Stimulated activated CD4-positive, alpha-beta T cell treated with anti-CD3 and anti-CD28 coated beads, Interleukin-15, amount 100 ng/mL, for 48 hours (primary cell): Measurements from ENCODE around the gene RNASE8.
"Not testable (repeated sequence)": the region's sequence is repeated elsewhere in the genome, so short reads cannot be mapped to it uniquely, and the experiment has no call there.

Source experiments
- DNase-seq, 2 donors: peaks; one replicate each; pipeline ENCODE4 v3.0.0-alpha.2; 2020; ENCODE audit warnings: low read depth in 2 of 2

The RNASE8 gene

DNA sequence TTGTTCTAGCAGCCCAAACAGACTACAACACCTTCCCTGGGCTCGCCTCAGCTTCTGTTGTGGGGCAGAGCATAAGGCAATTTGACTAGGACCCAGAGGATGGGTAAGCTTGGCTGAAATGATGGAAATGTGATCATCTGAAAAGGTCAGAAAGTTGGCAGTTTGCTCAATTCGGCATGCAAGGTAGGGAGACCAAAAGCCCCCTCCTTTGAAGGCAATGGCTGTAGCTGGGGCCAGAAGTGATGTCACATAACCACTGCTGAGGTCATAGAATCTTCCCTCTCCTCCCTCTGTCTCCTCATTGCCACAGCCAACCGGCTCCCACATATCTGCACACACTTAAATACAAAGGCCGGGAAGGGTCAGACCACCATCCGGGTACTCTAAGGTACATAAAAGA is 27.7 kb upstream of the RNASE8 start, which contains the start of gene TPPP2:
Gene TPPP2, plus strand, starts transcription at position 301 of the 400 bp plus-strand sequence. CDS start 365 bp downstream, outside the sequence.
- no peak for DNase-seq

DNA sequence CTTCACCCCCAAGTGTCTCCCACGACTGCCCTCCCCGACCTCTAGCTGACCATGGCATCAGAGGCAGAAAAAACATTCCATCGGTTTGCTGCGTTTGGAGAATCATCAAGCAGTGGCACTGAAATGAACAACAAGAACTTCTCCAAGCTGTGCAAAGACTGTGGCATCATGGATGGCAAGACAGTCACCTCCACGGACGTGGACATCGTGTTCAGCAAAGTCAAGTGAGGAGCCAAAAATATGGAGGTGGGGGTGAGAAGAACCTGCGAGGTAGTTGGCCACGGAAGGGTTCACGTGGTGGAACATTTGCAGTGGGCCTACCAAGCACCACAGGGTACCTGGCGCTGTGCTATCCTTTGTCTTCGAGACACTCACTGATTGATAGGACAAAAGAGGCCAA is 27.1 kb upstream of the RNASE8 start:
- no peak for DNase-seq

DNA sequence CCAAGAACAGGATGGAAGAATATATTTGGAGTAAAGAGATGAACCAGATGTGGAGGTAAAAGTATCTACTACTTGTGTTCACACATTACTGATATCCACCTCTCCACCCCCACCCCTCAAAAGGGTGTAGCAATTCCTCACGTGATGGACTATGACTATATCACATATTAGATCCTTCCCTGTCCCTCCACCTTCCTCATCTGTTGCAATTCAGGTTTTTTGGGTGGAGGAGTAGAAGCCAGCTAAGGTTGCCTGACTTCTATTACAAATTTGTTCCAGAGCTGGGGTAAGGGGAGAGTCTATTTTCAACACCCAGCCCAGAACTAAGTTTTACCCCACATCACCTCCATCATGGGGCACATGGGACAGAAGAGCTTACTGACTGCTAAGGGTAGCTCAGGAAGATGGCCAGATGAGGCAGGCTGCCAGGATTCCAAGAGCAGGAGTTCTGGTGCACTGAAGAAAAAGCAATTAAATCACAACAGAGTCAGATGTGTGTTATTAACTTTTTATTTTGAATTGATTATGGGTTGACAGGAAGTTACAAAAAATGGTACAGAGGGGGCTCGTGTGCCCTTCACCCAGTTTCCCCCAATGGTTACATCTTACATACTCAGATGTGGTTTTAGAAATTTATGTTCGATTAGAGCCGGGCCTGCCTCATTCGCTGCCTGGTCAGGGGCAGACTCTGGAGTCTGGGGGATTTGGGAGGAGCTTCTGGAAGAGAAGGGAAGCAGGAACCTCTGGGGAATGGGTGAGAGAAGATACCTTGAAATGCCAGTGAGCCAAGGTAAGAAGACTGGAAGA is 25.1 kb upstream of the RNASE8 start:
- DNase-seq = no peak

DNA sequence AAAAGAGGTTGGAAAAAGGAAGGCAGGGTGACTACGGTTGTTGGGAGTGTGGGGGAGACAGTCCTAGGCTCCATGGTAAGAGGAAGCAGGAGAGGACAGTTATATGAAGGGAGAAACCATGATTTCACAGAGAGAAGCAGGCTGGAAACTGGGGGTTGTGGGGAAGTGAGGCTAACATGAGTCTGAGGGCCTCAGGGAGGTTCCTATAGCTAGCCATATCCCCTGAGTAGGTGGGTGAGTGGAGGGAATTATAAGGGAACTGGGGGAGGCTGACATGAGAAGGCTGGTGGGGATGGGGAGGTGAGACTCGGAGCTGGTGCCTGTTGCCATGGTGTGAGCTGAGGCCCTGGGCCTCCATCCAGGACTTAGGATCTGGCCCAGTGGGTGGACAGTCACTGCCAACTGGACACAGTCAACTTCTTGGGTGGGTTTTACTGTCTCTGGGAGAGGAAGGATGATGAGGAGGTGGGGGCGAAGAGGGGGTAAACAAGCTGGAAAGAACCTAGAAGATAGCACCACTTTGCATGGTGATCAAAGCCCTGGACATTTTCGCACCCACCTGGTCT is 24.4 kb upstream of the RNASE8 start:
- DNase-seq = no peak

DNA sequence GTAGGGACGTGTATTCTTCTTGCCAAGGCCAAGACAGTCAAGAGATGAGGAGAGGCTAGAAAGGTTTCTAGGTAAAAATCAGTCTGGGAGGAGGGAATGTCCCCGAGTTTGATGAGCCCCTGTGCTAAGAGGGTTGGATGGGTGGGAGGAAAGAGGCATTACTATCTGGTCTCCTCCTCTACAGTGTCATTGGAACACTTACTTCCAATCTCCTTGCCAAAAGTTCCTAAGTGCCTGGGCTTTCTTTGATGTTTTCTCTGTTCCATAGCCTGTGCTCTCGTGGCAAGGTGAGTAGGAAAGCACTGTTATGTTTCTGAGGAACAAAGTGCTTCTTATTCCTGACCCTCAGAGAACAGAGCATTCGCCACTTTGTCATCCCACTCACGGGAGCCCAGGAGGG is 22.9 kb upstream of the RNASE8 start, which contains the start of gene RNASE13:
Gene RNASE13, minus strand, starts transcription at position 101 of the 400 bp plus-strand sequence. CDS start 519 bp downstream, outside the sequence.
- DNase-seq = no peak

DNA sequence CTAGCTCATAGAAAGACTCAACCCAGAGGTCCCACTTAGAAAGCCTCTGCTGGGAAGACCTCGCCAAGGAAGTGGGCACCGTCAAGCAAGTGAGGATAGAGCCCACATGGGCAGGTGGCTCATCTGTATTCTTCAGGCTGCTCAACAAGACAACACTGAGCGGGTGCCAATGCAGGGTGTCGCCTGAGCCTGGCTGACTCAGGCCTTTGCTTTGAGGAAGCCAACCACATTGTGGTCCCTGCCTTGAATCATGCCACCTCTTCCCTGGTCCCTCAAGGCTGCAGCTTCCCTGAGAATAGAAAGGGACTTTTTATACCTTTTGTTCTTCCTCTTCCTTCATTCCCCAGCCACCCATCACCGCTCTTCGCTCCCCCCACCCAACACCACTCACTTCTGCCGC is 20.9 kb upstream of the RNASE8 start:
- no peak for DNase-seq

DNA sequence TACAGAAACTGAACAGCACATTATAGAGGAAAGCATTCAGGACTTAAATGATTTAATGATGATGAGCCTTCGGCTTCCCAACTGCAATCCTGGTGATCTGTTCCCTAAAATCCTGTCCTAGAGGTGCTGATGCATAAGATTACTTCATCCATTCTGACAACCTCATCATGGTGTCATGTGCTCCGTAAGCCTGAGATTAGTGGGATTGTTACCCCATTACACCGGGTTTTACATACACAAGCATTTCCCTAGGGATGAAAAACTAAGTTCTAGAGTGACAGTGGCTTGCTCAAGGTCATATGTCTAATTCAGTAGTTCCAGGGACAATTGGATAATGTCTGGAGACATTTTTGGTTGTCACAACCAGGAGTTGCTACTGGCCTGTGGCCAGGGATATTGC is 20.5 kb upstream of the RNASE8 start:
- no peak for DNase-seq

DNA sequence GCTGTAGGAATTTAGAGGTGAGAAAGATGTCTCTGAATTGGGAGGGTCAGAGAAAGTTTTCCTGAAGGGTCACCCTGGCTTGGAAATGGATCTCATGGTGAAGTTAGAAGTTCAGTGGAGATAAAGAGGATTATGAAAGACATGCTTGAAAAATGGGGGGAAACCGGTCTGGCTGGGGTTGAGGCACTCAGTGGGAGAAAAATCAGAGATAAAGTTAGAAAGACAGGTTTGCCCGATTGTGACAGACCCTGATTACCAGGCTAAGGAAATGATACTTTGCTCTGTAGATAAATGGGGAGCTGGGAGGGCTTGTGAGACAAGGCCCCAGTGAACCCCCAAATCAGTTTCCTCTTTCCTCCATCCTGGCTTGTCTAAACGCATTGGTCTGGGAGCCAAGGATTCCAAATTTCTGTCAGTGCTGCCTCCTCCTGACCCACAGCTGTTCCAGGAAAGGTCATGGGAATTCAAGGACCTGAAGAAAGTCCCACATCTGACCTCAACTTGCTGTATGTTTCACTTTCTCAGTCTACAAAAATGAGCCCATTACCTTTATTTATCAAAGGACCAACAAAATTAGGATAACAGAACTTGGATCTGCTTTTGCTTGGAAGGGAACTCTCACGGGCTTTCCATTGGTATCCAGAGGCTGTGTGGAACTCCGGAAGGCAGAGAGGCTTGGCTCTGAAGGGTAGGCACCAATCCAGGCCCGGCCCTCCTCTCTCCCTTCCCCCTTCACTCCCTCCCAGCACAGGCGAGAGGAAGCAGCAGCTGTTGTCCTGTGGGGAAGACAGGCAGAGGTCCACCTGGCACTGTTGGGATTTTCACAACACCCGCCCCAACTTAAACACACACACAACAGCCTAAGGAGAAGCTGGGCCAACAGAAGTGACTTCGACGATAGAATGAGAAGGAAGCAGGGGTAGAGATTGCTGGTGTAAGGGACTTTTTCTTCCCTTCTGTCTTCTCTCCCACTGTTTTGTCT is 18.9 kb upstream of the RNASE8 start:
- no peak for DNase-seq

DNA sequence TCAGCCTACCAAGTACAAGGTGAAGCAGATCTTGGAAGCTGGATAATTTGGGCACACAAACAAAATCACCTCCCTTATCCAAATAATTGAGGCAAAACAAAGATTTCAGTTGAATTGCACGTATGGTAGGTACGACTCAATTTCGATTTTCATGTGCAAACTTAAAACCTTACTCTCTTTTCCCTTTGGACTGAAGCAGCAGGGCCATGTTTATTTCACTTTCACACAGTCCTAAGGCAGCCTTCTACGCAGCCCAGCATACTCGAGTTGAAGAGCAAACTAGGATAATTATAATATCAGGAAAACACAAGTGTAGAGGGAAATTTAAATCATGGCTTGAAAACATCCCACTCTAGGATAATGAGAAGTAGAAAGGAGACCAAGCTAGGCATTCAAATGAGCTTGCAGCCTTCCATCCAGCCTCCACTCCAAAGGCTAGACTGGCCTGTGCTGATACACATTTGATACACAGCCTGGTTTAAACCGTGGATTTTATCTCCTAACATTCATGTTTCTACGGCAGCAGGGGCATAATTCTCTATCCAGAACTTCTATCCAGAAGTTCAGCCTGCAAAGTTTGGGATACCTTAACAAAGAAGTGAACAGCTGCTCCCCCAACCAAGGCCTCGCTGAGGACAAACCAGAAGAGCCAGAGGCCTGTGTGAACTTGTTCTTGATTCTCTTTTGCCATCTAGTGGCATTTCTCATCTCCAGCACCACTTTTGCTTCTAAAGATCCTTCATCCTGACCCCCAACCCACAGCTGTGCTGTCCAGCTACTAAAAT is 17.8 kb upstream of the RNASE8 start:
- DNase-seq = no peak

DNA sequence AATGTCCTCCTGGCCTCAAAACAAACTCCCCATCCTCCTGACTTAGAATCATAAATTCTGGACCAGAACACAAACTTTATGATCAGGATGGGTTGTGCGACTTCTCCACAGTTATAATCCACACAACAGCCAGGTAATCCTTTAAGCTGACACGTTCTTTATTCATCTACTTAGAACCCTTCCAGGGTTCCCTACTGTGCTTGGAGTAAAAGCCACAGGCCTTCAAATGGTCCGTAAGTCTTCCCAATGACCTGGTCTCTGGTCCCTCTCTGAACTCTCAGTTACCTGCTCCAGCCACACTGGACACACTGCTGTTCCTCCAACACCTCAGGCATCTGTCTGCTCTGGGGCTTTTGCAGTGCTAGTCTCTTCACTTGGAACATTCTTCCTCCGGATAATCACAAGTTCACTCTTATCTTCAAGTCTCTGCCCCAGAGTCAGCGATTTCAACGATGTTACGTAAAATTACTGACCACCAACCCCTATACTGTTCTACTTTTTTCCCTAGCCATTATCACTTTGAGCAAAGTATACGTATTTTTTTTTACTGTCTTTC is 17.2 kb upstream of the RNASE8 start:
- DNase-seq = no peak

DNA sequence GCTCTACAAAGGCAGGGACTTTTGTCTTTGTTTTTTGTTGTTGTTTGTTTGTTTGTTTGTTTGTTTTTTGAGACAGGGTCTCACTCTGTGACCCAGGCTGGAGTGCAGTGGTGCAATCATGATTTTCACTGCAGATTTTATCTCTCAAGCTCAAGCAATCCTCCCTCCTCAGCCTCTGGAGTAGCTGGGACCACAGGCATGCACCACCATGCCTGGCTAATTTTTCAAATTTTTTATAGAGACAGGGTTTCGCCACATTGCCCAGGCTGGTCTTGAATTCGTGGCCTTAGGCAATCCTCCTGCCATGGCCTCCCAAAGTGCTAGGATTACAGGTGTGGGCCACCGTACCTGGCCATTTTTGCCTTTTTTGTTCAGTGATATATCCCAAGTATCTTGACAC is 16.7 kb upstream of the RNASE8 start:
- DNase-seq = not testable (repeated sequence)

DNA sequence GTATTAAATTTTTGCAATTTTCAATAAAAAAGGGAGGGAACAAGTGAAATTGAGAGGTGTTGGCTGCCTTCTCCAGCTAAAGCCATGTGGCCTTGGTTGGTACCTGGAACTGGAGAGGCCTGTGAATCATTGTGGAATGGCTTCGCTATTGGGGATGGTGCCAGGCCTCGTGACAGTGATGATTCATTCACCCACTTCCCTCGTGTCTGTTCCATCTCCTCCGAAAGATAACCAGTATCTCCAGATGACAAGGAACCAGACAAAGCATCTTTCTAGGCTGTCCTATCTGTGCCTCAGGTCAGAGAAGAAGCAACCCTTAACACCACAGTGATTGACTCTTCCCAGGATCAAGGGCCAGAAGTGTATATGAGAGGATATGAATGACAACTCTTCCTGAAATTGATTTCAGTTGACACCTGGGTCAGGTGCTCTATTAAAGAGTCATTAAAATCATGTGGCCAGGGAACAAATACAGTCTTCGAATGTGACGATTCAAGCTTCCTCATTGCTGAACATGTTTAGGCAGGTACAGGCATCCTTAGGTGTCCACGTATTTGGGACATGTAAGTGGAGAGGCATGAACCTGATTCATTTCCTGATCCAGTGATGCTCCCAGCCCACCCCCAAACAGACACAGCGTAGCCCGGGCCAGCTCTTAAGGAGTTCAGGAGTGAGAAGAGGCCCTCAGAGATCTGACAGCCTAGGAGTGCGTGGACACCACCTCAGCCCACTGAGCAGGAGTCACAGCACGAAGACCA is 15.8 kb upstream of the RNASE8 start, which contains the start of gene RNASE7:
Gene RNASE7, plus strand, starts transcription at position 687 of the 758 bp plus-strand sequence. CDS start 631 bp downstream, outside the sequence.
- DNase-seq = no peak

DNA sequence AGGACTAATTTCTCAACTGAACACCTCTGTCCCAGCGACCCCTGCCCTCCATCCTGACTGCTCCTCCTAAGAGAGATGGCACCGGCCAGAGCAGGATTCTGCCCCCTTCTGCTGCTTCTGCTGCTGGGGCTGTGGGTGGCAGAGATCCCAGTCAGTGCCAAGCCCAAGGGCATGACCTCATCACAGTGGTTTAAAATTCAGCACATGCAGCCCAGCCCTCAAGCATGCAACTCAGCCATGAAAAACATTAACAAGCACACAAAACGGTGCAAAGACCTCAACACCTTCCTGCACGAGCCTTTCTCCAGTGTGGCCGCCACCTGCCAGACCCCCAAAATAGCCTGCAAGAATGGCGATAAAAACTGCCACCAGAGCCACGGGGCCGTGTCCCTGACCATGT is 14.7 kb upstream of the RNASE8 start:
- no peak for DNase-seq

DNA sequence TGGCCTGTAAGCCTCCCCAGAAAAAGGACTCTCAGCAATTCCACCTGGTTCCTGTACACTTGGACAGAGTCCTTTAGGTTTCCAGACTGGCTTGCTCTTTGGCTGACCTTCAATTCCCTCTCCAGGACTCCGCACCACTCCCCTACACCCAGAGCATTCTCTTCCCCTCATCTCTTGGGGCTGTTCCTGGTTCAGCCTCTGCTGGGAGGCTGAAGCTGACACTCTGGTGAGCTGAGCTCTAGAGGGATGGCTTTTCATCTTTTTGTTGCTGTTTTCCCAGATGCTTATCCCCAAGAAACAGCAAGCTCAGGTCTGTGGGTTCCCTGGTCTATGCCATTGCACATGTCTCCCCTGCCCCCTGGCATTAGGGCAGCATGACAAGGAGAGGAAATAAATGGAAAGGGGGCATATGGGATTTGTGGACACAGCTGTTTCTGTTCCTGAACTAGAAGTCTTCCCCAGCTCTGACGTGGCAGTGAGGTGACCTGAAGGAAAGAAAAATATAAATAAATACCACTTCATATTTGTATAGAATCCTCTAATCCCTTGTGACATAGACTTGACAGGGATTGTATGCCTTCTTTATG is 14.1 kb upstream of the RNASE8 start:
- no peak for DNase-seq

DNA sequence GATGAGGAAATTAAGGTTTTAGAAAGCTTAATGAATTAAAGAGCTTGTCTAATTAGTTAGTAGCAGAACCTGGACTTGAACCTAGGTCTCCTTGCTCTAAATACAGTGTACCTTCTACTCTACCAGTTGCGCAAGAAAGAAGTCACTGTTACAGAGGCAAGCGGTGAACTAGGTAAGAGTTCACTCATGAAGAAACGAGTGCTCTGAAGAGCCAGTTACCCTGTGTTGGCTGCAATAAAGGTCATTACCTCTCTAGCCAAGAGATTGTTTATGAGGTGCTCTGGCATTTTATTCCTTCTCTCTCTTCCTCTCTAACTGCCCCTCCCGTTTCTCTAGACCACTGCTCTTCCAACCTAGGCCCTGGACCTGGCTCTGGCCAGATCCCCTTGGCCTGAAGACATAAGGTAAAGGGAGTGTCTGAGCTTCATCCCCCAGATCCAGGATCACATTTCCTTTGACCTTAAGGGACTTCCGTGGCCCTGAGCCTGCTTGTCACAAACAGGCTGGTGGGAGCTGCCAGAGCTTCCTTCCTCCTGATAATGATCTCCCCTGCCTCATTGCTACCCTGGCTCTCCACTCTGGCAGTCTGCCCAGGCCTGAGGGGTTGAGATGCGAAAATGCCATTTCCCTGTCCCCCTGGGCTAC is 13.5 kb upstream of the RNASE8 start:
- DNase-seq = no peak

DNA sequence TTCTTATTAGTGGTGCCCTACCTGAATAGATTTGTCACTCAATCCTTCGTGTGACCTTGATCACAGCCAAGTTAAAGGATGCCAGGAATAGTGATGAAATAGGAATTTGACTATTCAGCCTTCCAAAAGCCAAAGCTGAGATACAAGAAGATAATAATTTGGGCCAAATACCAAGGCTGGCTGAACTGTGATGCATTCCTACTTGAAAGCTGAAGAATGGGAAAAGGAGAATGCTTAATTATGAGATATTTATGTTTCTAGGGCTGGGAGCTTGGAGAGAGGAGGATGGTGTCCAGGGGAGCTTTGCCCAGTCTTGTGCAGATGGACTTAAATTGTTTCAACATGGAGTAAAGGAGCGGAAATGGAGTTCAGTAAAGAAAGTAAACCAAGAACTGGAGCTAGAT is 10.2 kb upstream of the RNASE8 start:
- no peak for DNase-seq

DNA sequence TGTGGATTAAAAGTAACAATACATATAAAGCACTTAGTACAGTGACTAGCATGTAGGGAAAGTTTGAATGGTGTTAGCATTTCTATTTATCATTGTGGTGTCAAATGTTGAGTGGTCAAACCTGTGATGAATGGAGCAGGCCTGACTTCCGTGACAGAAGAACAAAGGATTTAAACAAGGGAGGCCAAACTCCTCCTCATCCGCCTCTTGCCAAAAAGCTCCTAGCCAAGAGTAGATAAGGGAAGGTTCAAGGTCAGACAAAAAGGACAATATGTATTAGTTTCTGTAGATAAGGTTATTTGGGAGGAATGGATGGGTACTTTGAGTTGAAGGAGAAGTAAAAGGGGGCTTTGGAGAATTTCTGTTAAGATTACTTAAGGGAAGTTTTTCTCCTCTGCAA is 9.0 kb upstream of the RNASE8 start:
- no peak for DNase-seq

DNA sequence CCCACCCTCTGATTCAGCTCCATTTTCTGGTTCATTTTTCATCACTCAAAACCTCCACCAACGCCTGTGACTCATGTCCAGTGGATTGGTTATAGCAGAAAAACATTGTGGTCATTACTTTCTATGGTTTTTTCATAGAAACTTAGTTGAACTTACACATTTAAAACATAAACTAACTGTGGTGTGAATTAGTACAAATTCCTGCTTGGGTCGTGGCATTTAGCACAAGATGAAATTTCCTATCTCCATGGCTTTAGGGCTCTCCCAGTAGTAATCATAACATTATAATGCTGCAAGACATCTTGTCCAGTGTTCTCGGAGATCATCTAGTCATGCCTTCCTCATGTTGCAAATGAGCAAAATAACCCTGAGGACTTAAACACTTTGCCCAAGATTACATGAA is 8.3 kb upstream of the RNASE8 start:
- DNase-seq = no peak

DNA sequence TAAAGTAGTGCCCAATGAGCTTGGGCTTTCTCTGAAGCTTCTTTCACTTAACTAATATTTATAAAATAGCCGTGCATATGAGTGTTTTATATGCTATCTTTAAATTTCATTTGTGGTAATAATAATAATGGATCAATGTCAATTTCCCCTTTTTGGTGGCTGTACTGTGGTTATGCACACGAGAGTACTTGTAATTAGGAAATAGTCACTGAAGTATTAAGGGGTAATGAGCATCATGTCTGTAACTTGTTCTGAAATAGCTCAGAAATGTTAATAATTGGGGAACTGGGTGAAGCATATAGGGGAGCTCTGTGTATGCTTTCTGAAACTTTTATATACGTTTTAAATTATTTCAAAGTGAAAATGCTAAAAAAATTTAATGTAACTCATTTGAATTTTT is 7.0 kb upstream of the RNASE8 start:
- no peak for DNase-seq
